ENCODE results near the gene ZBTB17.

ZBTB17 gene

GRCh38 chr1:15947382-15948090 lies 28.4 kb downstream of the ZBTB17 start:
- DNase-seq (ENCODE audit: low spot score): no peak

DNA sequence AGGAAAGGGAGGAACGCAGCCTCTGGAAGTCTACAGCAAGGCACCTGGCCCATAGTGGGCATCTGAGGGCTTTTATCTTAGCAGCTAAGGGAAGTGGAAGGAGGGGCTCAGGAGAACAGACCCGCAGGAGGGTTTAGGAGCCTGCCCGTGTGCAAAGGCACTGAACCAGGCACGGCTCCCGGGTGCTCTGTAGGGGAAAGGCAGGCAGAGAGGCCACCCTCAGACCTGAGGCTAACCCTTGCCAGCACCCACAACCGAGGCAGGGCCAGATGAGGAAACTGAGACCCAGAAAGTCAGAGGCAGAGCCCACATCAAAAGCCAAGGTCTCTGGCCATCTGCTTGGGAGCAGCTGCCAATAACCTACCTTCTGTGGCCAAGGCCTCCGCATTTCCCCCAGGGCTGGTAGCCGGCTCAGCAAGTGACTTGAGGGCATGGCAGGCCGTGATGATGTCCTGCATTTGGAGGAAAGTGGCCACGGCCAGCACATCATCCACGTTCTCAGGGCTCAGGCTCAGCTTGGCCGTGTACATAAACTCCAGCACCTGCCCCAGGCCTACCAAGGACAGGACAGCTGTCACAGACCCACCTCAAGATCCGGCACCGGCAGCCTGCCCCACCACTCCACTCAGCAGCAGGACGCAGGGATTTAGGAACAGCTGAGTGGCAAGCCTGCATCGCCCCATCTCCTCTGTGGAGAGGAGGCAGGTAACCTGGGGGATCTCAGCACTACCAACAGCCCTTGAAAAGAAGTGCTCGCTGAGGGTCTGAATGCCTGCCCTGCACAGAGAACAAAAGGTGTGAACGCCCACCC lies 29.1 kb downstream of the ZBTB17 start:
- DNase-seq (ENCODE audit: low spot score): no peak

GRCh38 chr1:15945832-15946448 lies 30.0 kb downstream of the ZBTB17 start:
- no peak for DNase-seq (ENCODE audit: low spot score)

DNA sequence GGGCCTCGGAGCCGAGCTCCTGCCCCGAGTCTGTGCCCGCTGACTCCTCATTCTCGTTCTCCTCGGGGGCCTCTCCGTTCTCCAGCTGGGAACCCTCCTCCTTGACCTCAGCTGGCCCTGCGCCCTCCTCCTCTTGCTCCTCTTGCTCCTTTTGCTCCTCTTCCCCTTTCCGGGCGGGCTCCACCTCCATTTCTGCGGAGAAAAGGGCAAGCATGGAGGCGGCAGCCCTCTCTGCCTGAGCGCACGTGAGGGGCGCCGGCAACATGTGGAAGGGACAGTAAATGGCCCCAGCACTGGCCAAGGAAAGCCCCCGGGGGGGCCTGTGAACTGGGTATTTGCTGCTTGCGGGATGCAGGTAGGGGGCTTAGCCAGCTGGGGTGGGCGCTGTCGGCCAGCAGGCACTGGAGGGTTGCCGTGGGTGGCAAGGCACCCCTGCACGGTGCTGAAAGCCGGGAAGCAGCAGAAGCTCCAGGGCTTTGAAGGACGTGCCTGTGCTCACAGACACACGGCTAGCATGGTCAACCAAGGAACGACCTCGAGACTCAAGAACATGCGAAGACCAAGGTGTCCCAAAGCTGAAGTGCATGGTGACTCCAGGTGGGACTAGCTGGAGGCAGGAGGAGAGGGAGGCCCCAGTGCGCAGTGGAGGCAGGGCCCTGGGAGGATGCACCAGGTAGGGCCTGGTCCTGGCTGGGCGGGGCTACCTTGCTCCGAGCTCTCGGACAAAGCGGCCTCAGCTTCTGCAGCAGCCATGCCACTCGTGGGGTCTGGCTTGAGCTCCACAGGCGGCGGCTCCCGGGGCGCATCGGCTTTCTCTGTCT lies 30.7 kb downstream of the ZBTB17 start:
- no peak for DNase-seq (ENCODE audit: low spot score)

DNA sequence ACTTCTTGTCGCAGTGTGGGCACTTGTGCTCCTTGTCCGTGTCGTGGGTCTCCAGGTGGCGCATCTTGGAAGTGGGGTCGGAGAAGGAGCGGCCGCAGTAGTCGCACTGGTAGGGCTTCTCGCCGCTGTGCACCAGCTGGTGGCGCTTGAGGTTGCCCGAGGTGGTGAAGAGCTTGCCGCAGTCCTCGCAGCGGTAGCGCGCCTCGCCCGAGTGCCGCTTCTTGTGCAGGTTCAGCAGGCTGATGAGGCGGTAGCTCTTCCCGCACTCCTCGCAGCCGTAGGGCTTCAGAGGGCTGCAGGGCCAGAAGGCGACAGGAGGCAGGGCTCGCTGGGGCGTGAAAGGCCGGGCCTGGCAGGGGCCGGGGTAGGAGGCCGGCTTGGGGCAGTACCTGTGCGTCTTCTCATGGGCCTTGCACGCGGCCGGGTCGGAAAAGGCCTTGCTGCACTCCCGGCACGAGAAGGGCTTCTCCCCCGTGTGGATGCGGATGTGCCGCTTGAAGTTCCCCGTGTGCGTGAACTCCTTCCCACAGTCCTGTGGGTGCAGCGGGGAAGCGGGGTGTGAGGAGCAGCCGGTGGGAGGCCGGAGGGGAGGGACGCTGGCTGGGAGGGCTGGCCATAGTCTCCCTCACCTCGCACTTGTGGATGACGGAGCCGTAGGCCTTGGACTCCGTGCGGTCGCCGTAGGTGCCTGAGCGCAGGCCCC lies 31.4 kb downstream of the ZBTB17 start:
- no peak for DNase-seq (ENCODE audit: low spot score)

GRCh38 chr1:15943992-15944307 lies 32.0 kb downstream of the ZBTB17 start:
- DNase-seq (ENCODE audit: low spot score): no peak

- no peak for DNase-seq (ENCODE audit: low spot score)
These were observed 32.4 kb downstream of the ZBTB17 start for GRCh38 chr1:15943328-15943991.

- DNase-seq (ENCODE audit: low spot score): no peak
These were observed 33.1 kb downstream of the ZBTB17 start for GRCh38 chr1:15942661-15943327.

DNA sequence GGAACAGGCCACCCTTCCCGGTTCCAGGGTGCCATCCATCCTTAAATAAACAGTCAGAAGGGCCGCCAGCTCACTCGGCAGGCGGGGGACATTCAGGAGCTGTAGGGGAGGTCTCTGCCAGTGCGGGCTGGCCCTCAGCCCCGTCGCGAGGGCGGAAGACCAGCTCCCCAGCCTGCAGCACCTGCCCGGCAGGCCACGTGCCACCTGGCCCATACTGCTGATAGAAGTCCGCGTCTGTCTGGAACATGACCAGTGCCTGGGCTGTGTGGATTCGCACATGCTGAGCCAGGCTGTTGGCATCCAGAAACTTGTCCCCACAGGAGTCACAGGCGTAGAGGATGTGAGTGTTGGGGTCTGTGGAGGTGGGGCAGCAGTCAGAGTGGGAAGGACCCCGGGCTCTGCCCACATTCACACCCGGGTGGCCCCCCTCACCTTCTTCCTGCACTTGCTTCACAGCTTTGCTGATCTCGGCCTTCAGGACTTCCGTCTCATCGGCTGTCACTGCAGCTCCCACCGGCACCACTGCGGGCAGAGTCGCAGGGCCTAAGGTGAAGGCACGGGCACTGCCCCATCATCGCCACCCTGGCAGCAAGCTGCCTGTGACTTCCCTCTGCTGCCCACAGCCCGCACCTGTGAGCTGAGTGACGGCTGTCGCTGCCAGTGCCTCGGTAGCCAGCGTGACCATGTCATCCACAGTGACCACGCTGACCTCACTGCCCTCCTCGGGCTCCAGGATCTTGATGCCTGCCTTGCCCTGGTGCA lies 33.8 kb downstream of the ZBTB17 start:
- no peak for DNase-seq (ENCODE audit: low spot score)

GRCh38 chr1:15941044-15941840 lies 34.7 kb downstream of the ZBTB17 start:
- no peak for DNase-seq (ENCODE audit: low spot score)

DNA sequence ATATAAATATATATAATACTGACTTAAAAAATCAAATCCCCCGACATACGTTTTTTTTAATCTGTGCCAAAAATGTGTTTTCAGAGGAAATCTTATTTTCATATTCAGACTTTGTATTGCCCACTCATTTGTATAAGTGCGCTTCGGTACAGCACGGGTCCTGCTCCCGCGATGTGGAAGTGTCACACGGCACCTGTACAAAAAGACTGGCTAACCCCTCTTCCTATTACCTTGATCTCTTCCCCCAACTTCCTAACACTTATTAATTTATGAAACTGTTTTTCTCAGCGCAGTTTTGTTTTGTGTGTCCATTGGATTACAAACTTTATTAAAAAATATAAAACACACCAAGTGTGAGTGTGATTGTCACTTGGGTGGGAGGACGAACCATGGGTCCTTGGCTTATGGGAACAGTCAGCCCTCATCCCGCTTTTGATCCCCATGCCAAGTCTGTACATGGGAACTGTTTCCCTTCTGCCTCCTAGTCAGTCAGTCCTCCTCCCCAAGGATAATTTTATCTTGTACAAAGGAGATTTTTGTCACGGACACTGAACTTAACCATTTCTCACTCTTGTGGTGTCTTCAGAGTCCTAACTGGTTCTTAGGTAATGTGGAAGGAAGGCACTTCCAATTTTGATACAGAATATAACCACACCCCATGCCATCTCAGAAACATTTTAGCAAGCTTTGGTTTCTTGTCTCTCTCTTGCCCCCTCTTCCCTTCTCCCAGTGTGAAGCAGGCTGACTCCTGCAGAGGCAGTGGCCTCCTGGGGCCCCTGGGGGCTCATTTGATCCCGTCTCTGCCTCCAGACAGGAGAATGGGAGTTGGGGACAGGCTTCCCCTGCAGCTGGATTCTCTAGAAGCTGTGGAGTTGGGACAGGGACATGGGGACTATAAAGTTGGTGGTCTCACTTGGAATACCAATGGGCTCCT lies 35.5 kb downstream of the ZBTB17 start:
- DNase-seq (ENCODE audit: low spot score): no peak

DNA sequence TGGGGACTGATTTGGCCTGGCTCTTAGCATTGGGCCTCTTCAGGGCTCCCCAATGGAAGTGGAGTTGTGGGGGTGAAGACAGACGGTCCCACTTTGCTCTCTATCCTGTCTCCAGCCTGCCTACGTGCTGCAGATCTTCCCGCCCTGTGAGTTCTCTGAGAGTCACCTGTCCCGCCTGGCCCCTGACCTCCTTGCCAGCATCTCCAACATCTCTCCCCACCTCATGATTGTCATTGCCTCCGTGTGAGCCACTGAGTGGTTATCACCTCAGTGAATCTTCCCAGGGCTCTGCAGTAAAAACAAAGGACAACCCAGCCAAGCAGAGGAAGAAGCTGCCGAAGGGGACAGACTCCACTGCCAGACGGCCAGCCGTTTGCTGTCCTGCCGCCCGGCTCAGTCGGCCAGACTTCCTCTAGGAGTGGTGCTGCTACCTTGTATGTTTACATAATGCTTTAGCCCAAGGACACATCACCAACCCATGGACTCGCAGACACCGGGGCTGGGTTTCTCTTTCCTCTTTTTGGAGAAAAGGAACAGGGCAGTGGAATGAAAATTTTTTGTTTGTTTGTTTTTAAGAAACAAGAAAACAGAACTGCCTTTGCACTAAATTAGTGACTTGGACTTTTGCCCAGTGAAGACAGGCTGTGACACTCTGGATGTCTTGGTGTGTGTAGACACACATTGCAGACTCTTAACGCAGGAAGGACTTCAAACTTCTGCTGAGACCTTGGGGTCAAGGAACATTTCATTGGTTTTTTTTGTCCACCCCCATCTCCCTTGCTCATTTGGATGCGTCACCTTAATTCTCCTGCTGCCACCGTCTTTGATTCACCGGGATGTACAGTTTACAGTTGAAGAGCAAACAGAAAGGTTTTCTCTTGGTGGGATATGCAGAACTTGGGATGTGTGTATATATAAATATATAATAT lies 36.5 kb downstream of the ZBTB17 start:
- no peak for DNase-seq (ENCODE audit: low spot score)

- DNase-seq (ENCODE audit: low spot score): no peak
These were observed 37.2 kb downstream of the ZBTB17 start for GRCh38 chr1:15938628-15939161.

DNA sequence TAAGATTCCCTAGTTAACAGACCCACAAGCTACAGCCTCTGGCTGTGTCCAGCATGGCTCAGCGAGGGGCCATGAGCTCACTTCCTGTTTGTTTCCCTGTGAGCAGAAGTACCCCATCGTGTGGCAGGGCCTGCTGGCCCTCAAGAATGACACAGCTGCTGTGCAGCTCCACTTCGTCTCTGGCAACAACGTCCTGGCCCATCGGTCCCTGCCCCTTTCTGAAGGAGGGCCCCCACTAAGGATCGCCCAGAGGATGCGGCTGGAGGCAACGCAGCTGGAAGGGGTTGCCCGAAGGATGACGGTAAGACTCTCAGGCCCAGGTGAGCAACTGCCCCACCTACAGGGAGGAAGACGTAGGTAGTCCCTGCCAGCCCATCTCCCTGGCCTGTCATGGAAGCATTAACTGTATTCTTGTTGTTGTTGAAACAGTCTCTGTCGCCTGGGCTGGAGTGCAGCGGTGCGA lies 38.2 kb downstream of the ZBTB17 start:
- no peak for DNase-seq (ENCODE audit: low spot score)

DNA sequence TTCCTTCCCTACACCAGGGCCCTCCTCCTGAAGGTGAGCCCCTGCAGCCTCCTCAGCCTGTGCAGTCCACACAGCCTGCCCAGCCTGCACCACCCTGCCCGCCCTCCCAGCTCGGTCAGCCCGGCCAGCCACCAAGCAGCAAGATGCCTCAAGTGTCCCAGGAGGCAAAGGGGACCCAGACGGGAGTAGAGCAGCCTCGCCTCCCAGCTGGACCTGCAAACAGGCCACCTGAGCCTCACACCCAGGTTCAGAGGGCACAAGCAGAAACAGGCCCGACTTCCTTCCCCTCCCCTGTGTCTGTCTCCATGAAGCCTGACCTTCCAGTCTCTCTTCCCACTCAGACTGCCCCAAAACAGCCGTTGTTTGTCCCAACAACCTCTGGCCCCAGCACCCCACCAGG lies 38.8 kb downstream of the ZBTB17 start:
- DNase-seq (ENCODE audit: low spot score): no peak

DNA sequence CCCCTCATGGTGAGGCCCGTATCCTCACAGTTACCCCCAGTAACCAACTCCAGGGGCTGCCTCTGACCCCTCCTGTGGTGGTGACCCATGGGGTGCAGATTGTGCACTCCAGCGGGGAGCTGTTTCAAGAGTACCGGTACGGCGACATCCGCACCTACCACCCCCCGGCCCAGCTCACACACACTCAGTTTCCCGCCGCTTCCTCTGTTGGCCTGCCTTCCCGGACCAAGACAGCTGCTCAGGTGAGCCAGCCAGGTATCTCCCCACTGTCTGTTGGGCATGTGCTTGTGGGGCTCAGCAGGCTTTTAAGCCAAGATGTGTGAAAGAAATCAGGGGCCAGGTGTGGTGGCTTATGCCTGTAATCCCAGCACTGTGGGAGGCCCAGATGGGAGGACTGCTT lies 39.9 kb downstream of the ZBTB17 start:
- DNase-seq (ENCODE audit: low spot score): no peak

All from SW480 (cell line).